Calu3 (cell line): ENCODE measurements around the gene FLT3. TPM values are rescaled to one million over a fixed set of nuclear protein-coding genes. Genes with fewer than 3 reads are reported as not detected.
"Not testable (repeated sequence)": the region's sequence is repeated elsewhere in the genome, so short reads cannot be mapped to it uniquely, and the experiment has no call there.

ENCODE experiments used
- BruUV-seq: library from RNA; stranded (reverse); fragments of 400-500 nt; replicated peaks from 2 replicates; lab custom pipeline; 2021; lab: Mats Ljungman, UMichigan
- CTCF ChIA-PET: fragments of 300-600 bp; sonication (Branson Sonifier 250); formaldehyde crosslinking; loops from one replicate; lab custom pipeline; 2022; ENCODE audit warnings: antibody characterized with exemption; lab: Charles Lee
- DNase-seq: peaks from one replicate; pipeline ENCODE4 v3.0.0; 2022
- H3K27ac Mint-ChIP-seq: one replicate; pipeline ENCODE4 v1.8.0; 2022; ENCODE audit warnings: mixed read lengths; ENCODE audit not compliant: unreplicated experiment
- H3K27me3 Mint-ChIP-seq: one replicate; pipeline ENCODE4 v1.8.0; 2022; ENCODE audit warnings: mixed read lengths; ENCODE audit not compliant: unreplicated experiment
- H3K36me3 Mint-ChIP-seq: one replicate; pipeline ENCODE4 v1.8.0; 2022; ENCODE audit warnings: mild to moderate bottlenecking, moderate library complexity, mixed read lengths; ENCODE audit not compliant: insufficient read depth, unreplicated experiment
- H3K4me1 Mint-ChIP-seq: one replicate; pipeline ENCODE4 v1.8.0; 2022; ENCODE audit warnings: mild to moderate bottlenecking, low read depth, mixed read lengths; ENCODE audit not compliant: unreplicated experiment
- H3K4me3 Mint-ChIP-seq: one replicate; pipeline ENCODE4 v1.8.0; 2022; ENCODE audit warnings: mild to moderate bottlenecking, low read depth, moderate library complexity, mixed read lengths; ENCODE audit not compliant: unreplicated experiment
- H3K9me3 Mint-ChIP-seq: one replicate; pipeline ENCODE4 v1.8.0; 2022; ENCODE audit warnings: low read depth, mixed read lengths; ENCODE audit not compliant: unreplicated experiment
- intact Hi-C: fragments of 100-400 bp; cut with micrococcal nuclease; formaldehyde crosslinking; loops from one replicate; pipeline ENCODE4 v1.10.0; 2022; ENCODE audit not compliant: unreplicated experiment
- total RNA-seq: library from RNA; stranded (reverse); gene quantifications from 2 replicates; pipeline ENCODE4 v1.2.3, GENCODE V29; 2022
- TF ChIP-seq, protein P1 (sequence below): fragments of 200-600 bp; IDR thresholded peaks from one replicate; pipeline ENCODE4 v1.8.0; 2022; ENCODE audit warnings: antibody characterized with exemption; ENCODE audit not compliant: unreplicated experiment

The FLT3 gene
- total RNA-seq, 1 experiment from 2014 or later = not detected

DNA sequence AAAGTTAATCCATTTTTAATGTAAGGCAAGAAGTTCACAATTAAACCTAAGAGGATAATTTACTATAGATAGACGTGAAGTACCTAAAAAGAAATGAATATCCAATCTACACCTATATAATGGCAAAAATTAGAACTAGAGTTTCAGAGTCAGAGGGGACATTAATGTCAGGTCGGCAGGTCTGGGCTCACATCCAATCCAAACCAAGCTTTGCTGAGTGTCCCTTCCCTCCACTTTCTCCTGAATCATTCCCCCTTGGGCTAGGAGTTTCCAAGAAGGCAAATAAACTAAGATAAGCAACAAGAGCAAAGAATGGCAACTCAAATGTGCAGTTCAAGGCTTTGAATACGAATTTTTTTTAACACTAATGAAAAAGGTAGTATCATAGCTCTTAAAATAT lies 2.9 kb downstream of the FLT3 start:
- no peaks in the 10 kb centered on the region for H3K9me3 Mint-ChIP-seq
- CTCF ChIA-PET = no interaction called here
- no TSS peak for BruUV-seq
- H3K27me3 Mint-ChIP-seq = peaks cover 53% of the 10 kb centered on the region
- peaks cover 5% of the 10 kb centered on the region for H3K36me3 Mint-ChIP-seq
- no peak overlapping the region for H3K27ac Mint-ChIP-seq
- H3K4me1 Mint-ChIP-seq = no peaks in the 10 kb centered on the region
- intact Hi-C loops = no loop called here
- no peak overlapping the region for H3K4me3 Mint-ChIP-seq
- TF ChIP-seq, protein P1, sequence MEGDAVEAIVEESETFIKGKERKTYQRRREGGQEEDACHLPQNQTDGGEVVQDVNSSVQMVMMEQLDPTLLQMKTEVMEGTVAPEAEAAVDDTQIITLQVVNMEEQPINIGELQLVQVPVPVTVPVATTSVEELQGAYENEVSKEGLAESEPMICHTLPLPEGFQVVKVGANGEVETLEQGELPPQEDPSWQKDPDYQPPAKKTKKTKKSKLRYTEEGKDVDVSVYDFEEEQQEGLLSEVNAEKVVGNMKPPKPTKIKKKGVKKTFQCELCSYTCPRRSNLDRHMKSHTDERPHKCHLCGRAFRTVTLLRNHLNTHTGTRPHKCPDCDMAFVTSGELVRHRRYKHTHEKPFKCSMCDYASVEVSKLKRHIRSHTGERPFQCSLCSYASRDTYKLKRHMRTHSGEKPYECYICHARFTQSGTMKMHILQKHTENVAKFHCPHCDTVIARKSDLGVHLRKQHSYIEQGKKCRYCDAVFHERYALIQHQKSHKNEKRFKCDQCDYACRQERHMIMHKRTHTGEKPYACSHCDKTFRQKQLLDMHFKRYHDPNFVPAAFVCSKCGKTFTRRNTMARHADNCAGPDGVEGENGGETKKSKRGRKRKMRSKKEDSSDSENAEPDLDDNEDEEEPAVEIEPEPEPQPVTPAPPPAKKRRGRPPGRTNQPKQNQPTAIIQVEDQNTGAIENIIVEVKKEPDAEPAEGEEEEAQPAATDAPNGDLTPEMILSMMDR = no peak
- DNase-seq = no peak

DNA sequence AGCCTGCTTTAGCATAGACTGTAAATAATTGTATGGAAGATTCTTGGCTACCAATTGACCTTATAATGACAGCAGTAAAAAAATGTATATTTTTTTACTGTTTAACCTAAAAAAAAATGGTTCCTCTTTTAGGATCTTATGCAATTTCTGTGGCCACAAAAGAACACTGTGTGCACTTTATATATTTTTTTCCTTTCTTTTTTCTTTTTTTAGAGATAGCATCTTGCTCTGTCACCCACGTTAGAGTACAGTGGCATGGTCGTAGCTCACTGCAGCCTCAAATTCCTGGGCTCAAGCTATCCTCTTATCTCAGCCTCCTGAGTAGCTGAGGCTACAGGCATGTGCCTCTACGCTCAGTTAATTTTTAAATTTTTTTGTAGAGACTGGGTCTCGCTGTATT lies 6.1 kb downstream of the FLT3 start:
- peaks cover 47% of the 10 kb centered on the region for H3K27me3 Mint-ChIP-seq
- H3K4me3 Mint-ChIP-seq = no peak overlapping the region
- CTCF ChIA-PET = no interaction called here
- no peaks in the 10 kb centered on the region for H3K9me3 Mint-ChIP-seq
- no peak overlapping the region for H3K27ac Mint-ChIP-seq
- H3K36me3 Mint-ChIP-seq = no peaks in the 10 kb centered on the region
- no peak for DNase-seq
- TF ChIP-seq, protein P1 = no peak
- BruUV-seq = no TSS peak
- no peaks in the 10 kb centered on the region for H3K4me1 Mint-ChIP-seq
- intact Hi-C loops = no loop called here

DNA sequence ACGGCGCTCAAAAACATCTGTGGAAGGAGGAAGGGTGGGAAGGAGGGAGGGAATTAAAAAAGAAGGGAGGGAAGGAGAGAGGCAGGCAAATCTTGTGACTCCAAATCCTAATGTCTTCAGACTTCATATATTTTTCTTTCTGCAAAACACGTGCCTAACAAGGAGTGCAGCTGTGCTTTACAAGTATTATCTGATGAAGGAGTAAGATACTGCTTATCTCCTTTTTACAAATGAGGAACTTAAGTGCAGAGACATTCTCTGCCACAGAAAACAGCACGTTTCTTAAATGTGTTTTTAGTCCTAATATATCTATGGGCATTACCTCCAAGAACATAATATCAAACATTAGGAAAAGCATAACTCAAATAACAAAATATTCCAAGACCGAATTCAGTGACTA lies 6.5 kb downstream of the FLT3 start:
- no peak overlapping the region for H3K27ac Mint-ChIP-seq
- TF ChIP-seq, protein P1 = no peak
- no peak for DNase-seq
- no peaks in the 10 kb centered on the region for H3K36me3 Mint-ChIP-seq
- H3K4me3 Mint-ChIP-seq = no peak overlapping the region
- BruUV-seq = no TSS peak
- intact Hi-C loops = no loop called here
- H3K27me3 Mint-ChIP-seq = peaks cover 47% of the 10 kb centered on the region
- CTCF ChIA-PET = no interaction called here
- H3K4me1 Mint-ChIP-seq = no peaks in the 10 kb centered on the region
- no peaks in the 10 kb centered on the region for H3K9me3 Mint-ChIP-seq

DNA sequence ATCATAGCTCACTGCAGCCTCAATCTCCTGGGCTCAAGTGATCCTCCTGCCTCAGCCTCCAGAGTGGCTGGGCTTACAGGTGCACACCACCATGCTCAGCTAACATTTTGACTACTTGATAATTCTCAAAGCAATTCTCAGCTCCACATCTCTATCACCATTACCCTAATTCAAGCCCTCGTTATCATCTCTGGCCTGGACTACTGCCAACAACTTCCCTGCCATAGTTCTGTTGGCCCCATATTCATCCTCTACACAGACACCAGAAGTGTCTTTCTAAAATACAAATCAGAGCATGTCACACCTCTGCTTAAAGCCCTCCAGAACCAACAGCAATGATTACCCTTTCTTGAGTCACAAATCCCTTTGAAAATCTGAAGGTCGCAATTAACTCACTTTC lies 7.9 kb downstream of the FLT3 start:
- TF ChIP-seq, protein P1 = no peak
- peaks cover 45% of the 10 kb centered on the region for H3K27me3 Mint-ChIP-seq

DNA sequence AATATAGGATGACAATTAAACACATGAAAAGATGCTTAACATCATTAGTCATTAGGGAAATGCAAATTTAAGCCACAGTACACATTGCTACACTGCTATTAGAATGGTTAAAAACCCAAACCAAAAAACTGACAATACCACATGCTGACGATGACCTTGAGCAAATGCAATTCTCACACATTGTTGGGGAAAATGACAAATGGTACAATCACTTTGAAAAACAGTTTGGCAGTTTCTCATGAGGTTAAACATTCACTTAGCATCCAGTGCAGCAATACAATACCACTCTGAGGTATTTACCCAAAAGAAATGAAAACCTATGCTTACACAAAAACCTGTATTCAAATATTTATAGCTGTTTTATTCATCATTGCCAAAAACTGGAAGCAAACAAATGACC lies 11.3 kb downstream of the FLT3 start:
- no peaks in the 10 kb centered on the region for H3K4me1 Mint-ChIP-seq
- BruUV-seq = no TSS peak
- H3K27me3 Mint-ChIP-seq = peaks cover 37% of the 10 kb centered on the region
- no peak overlapping the region for H3K4me3 Mint-ChIP-seq
- no peaks in the 10 kb centered on the region for H3K9me3 Mint-ChIP-seq
- H3K36me3 Mint-ChIP-seq = no peaks in the 10 kb centered on the region
- H3K27ac Mint-ChIP-seq = no peak overlapping the region
- CTCF ChIA-PET = no interaction called here
- intact Hi-C loops = no loop called here
- TF ChIP-seq, protein P1 = no peak
- DNase-seq = no peak

More for the DNA sequence above, 7.9 kb downstream of the FLT3 start:
- intact Hi-C loops = no loop called here
- BruUV-seq = no TSS peak
- Mint-ChIP-seq H3K4me1 (no peaks in the 10 kb centered on the region), H3K4me3 (no peak overlapping the region), H3K36me3 (no peaks in the 10 kb centered on the region), H3K9me3 (no peaks in the 10 kb centered on the region), H3K27ac (no peak overlapping the region)
- DNase-seq = no peak
- CTCF ChIA-PET = no interaction called here

DNA sequence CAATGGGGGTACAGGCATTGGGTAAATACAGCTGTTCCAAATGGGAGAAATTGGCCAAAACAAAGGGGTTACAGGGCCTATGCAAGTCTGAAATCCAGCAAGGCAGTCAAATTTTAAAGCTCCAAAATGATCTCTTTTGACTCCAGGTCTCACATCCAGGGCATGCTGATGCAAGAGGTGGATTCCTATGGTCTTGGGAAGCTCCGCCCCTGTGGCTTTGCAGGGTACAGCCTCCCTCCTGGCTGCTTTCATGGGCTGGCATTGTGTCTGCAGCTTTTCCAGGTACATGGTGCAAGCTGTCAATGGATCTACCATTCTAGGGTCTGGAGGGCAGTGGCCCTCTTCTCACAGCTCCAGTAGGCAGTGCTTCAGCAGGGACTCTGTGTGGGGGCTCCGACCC lies 22.6 kb downstream of the FLT3 start:
- H3K27ac Mint-ChIP-seq, DNase-seq, H3K36me3 Mint-ChIP-seq, BruUV-seq, H3K4me3 Mint-ChIP-seq, intact Hi-C loops, H3K9me3 Mint-ChIP-seq, H3K27me3 Mint-ChIP-seq, CTCF ChIA-PET, H3K4me1 Mint-ChIP-seq: not testable (repeated sequence)
